Testis (tissue), 2 donors: ENCODE data around the gene ARMH4.

Source experiments
- POLR2A ChIP-seq: fragments of 450-650 bp; IDR thresholded peaks from one replicate; pipeline ENCODE4 v1.6.1; 2017; ENCODE audit warnings: antibody characterized with exemption, mild to moderate bottlenecking, moderate library complexity
- TF ChIP-seq, protein P1 (sequence below), 3 experiments: fragments of 450-650 bp in 2 of 3; fragments of 200-600 bp in 1 of 3; sonication (generic) in 1 of 3; IDR thresholded peaks; one replicate each; pipeline ENCODE4 v1.5.1; 2016 to 2019; ENCODE audit warnings: antibody characterized with exemption in 3 of 3, mild to moderate bottlenecking in 2 of 3, moderate library complexity in 1 of 3

DNA sequence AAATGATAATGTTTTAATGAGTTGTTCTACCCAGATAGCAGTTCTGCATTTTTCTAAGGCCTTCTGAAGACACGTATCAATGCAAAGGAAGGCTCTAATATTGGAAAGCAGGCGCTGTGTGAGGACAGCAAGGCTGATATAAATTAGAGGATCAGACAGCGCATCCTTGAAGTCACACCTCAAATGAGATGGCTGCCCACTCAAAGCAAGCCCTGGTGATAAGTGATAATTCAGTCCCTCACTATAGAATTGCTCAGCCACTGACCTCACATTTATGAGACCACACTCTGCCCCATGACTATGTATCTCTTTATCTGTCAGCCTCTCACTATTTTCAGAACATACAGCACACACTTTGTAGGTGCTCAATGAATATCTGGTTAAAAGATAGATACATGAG, 62.4 kb downstream of the ARMH4 start:
- TF ChIP-seq, protein P1, sequence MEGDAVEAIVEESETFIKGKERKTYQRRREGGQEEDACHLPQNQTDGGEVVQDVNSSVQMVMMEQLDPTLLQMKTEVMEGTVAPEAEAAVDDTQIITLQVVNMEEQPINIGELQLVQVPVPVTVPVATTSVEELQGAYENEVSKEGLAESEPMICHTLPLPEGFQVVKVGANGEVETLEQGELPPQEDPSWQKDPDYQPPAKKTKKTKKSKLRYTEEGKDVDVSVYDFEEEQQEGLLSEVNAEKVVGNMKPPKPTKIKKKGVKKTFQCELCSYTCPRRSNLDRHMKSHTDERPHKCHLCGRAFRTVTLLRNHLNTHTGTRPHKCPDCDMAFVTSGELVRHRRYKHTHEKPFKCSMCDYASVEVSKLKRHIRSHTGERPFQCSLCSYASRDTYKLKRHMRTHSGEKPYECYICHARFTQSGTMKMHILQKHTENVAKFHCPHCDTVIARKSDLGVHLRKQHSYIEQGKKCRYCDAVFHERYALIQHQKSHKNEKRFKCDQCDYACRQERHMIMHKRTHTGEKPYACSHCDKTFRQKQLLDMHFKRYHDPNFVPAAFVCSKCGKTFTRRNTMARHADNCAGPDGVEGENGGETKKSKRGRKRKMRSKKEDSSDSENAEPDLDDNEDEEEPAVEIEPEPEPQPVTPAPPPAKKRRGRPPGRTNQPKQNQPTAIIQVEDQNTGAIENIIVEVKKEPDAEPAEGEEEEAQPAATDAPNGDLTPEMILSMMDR (IDR thresholded peaks at IDR 0.05), result no peak
- no peak for TF ChIP-seq POLR2A
